ENCODE measurements around the gene VASH1.

The VASH1 gene

GRCh38 chr14:76772300-76773187 lies 11.3 kb downstream of the VASH1 start:
- DNase-seq: no peak

GRCh38 chr14:76773188-76773885 lies 12.1 kb downstream of the VASH1 start:
- no peak for DNase-seq

GRCh38 chr14:76773956-76774820 lies 12.9 kb downstream of the VASH1 start:
- no peak for DNase-seq

- DNase-seq: no peak
These were observed 13.8 kb downstream of the VASH1 start for GRCh38 chr14:76774821-76775694.

DNA sequence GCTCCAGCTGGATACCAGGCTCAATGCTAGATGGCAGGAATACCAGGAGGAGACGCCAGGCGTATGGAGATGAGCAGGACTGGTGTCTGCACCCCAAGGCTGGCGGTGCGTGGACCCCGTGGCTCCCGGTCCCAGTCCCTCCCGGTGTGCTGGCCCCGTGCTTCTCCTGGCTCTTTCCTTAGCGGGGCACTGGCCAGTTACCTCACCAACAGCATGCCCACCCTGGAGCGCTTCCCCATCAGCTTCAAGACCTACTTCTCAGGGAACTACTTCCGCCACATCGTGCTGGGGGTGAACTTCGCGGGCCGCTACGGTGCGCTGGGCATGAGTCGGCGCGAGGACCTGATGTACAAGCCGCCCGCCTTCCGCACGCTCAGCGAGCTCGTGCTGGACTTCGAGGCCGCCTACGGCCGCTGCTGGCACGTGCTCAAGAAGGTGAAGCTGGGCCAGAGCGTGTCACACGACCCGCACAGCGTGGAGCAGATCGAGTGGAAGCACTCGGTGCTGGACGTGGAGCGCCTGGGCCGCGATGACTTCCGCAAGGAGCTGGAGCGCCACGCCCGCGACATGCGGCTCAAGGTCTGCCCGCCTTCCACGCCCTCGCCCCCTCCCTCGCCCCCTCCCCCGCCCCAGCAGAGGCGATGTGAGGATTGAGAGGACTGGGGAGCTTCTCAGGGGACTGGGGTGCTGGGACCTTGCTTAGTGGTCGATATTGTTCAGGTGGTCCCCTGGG lies 14.6 kb downstream of the VASH1 start:
- no peak for DNase-seq

GRCh38 chr14:76776428-76777251 lies 15.4 kb downstream of the VASH1 start:
- no peak for DNase-seq

- DNase-seq: no peak
These were observed 16.5 kb downstream of the VASH1 start for GRCh38 chr14:76777721-76778120.

DNA sequence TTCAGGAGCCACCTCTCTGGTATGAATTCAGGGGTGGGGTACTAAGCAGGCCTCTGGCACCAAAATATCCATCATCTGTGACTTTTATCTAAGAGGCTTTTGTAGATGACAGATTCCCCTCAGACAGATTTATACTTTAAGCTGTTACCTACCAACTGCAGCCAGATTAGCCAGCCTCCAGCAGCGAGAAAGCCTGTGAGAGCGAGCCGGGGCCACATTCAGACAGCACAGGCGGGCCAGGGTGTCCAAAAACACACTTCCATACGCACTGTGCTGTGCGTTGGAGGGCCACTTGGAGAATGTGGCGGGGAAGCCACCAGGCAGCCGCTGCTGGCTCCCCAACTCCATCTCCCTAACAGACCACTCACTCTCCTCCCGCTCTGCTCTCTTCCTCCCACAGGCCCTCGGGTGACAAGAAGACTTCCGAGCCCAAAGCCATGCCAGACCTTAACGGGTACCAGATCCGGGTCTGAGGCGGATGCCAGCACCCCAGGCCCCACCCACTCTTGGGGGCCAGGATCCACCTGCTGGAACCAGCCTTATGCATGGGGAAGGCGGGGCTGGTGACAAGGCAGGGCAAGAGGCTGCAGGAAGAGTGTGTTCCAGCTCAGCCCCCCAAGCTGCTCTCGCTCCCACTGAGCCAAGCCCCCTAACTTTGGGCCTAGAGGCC lies 17.4 kb downstream of the VASH1 start:
- DNase-seq: no peak

GRCh38 chr14:76779221-76780057 lies 18.2 kb downstream of the VASH1 start:
- DNase-seq: no peak

- no peak for DNase-seq
These were observed 18.7 kb downstream of the VASH1 start for GRCh38 chr14:76780058-76780345.

GRCh38 chr14:76780360-76780759 lies 19.1 kb downstream of the VASH1 start:
- DNase-seq: no peak

DNA sequence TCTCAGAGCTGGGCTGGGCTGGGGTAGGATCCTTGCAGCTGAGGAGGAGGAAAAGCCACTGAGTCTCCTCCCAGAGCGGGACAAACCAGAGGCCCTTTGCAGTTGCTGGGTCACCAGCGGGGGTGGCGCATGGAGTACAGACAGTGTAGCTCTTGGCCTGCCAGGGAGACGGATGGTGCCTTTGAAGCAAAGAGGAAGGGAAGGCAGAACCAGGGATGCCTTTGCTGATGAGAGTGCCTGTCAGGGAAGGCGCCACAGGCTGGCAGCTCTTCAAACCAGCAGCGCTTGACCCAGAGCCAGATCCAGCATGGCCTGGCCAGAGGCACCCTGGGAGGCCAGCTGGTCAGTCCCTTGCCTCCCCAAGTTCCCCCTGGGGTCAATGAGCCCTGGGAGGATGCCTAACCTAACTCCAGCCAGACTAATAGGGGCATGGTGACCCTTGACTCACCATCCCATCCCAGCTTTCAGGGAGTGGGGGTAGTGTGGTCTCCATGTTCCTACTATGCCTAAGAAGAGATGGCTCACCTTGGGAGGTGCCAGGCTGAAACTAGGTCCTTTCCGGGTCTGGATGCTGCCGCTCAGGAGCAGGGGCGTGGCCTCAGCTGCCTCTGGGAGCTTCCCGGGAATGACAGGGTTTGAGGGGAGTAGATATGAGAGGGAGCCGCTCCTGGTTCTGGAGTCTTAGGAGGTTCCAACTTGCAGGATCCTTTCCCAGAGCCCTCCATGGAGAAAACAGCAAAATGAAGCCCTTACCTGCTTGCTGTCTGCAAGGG lies 19.8 kb downstream of the VASH1 start:
- DNase-seq: no peak

DNA sequence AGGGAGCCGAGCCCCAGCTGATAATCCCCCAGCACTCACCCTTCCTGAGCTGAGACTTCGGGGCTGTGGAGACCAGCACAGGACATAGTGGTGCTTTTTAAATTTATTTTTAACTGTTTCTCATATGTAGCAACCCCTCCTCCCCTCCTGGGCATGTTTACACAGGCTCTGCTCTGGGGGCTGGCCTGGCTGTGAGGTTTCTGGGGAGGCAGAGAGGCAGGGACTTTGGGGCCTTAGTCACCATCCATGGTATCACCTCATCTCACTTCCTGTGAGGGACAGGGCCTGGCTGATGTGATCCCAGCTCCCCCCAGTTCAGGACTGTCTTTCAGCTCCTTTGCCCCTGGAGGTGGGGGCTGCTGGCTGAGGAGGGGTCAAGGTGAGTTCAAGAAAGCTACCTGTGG lies 20.4 kb downstream of the VASH1 start:
- DNase-seq: no peak

DNA sequence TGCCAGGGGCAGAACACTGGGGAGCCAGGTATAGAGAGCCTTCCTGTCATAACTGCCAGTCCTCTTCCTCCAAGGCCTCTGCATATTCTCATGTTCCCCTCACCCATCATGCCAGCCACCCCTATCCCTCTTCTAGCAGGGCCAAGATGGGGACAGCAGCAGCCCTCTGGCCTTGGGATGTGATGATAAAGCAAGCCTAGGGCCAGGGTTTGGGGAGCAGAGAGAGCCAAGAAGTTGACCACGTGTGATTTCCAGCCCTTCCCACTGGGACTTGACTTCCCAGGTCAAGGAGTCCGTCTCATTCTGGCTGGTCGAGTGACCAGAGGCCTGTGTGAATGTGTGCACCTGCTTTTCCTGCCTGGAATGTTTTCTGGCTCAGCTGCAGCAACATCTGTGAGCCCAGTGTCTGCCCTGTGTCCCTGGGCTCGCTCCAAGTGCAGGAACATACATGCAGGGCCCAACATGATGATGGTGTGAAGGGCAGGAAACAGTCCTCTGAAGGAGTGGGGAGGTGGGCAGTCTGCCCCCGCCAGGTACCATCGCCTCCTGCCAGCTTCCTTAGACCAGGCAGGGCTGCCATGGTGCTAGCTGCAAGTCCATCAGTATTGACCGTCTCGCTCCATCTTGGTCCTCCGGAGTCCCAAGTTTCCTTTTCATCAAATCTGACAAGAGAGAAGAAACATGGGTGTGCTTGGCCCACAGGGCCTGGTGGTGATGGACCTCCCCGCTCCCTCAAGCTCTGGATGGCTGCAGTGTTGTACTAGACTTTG lies 21.0 kb downstream of the VASH1 start:
- no peak for DNase-seq

GRCh38 chr14:76782885-76783566 lies 21.8 kb downstream of the VASH1 start:
- DNase-seq: no peak

- no peak for DNase-seq
These were observed 23.1 kb downstream of the VASH1 start for GRCh38 chr14:76784266-76784874.

DNA sequence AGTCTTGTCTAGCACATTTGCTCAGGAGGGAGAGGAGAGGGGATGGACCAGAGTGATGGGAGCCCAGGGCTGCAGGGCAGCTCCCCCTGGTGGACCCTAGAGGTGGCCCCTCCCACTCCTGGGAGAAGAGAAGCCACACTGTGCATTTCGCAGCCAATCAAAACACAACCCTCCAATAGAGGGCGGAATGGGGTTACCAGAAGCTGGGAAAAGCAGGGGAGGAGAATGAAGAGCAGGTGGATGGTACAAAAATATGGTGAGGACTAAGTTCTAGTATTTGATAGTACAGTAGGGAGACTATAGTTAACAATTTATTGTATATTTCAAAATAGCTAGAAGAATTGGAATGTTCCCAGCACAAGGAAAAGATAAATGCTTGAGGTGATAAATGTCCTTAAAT lies 23.6 kb downstream of the VASH1 start:
- peak; percentile 53 for DNase-seq

Data from activated naive CD4-positive, alpha-beta T cell treated with anti-CD3 and anti-CD28 coated beads, Interleukin-2, amount 50 U/mL, for 16 hours (primary cell).